IPS DF 4.7 (cell line): ENCODE results near the gene ATP6V1E1.

Source experiments
- DNase-seq: peaks from one replicate; pipeline ENCODE4 v3.0.0-alpha.2; 2013; ENCODE audit warnings: low spot score; ENCODE audit errors: extremely low read depth

Gene ATP6V1E1

DNA sequence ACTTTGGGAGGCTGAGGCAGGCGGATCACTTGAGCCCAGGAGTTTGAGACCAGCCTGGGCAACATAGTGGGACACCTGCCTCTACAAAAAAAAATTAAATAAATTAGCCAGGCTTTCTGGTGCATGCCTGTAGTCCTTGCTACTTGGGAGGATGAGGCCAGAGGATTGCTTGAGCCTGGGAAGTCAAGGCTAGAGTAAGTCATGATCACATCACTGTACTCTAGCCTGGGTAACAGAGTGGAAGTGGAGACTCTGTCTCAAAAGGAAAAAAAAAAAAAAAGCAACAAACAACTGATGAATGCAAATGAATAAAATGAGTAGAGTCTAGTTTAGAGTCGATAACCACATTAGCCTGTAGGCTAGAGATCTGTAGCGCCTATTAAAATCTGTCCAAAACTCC lies 6.1 kb upstream of the ATP6V1E1 start:
- no peak for DNase-seq

GRCh38 chr22:17633998-17634323 lies 5.4 kb upstream of the ATP6V1E1 start:
- no peak for DNase-seq

DNA sequence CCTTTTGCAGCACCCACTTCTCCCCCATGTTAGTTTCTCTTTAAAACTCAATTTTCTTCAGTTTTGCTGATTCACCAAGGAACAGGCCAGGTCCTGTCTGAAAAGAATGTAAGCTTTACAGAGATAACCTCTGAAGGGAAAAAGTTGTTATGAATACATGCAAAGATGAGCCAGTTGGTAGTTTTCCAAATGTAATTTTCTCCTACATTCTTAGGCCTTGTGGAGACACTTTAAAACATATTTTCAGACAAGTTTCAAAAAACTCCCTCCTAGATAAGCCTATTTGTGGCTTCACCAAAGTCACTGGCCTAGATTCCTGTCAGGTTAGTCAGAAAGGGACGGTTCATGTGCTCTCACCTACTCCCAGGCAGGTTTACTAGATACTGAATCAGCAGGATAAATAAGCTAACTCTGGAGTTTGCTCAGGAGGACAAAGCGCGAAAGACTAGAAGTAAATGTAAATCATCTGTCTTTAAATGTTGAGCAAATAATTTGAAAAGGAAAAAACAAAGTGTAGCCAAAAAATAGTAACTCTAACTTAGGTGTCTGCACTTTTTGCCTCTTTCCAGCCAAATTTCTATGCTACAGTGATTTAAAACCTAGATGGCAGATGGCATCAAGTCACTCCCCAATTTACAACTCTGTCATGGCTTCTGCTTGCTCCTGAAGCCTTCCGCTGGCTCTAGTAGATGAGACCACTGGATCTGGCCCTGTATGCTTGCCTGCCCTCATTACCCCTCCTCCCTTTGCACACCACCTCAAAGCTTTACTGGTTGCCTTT lies 4.9 kb upstream of the ATP6V1E1 start:
- DNase-seq = no peak

- DNase-seq = no peak
Observed at GRCh38 chr22:17631076-17631565, 2.6 kb upstream of the ATP6V1E1 start.

GRCh38 chr22:17629641-17630040 lies 1.1 kb upstream of the ATP6V1E1 start:
- DNase-seq = no peak

DNA sequence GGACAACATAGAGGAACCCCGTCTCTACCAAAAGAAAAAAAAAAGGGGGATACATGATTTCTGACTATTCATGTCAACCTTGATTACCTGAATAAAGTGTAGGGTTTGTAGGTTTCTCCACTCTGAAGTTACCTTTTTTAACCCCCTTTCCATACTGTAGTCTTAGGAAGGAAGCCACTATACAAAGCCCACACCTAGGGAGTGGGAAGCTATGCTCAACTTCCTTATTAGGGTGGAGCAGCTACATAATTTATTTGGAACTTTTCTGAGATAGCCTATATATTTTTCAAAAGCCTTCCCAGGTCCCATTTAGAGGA lies 582 bp upstream of the ATP6V1E1 start:
- no peak for DNase-seq

DNA sequence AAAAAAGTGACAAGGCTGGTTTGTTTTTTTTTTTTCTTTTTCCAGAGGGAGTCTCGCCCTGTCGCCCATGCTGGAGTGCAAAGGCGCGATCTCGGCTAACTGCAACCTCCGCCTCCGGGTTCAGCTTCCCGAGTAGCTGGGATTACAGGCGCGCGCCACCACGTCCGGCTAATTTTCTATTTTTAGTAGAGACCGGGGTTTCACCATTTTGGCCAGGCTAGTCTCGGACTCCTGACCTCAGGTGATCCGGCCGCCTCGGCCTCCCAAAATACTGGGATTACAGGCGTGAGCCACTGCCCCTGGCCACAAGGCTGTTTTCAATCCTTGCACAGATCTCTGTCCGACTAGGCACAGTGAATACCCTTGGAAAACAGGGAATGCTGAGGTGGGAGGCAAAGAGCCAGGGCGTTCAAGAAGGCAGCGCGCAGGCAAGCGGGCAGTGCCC lies 566 bp downstream of the ATP6V1E1 start:
- DNase-seq = no peak

- no peak for DNase-seq
Observed at GRCh38 chr22:17613280-17613679, 15.3 kb downstream of the ATP6V1E1 start.

- DNase-seq = no peak
Observed at GRCh38 chr22:17612057-17612456, 16.5 kb downstream of the ATP6V1E1 start.

- no peak for DNase-seq
Observed at GRCh38 chr22:17607891-17608521, 20.5 kb downstream of the ATP6V1E1 start.

GRCh38 chr22:17606496-17606895 lies 22.1 kb downstream of the ATP6V1E1 start:
- DNase-seq = no peak

DNA sequence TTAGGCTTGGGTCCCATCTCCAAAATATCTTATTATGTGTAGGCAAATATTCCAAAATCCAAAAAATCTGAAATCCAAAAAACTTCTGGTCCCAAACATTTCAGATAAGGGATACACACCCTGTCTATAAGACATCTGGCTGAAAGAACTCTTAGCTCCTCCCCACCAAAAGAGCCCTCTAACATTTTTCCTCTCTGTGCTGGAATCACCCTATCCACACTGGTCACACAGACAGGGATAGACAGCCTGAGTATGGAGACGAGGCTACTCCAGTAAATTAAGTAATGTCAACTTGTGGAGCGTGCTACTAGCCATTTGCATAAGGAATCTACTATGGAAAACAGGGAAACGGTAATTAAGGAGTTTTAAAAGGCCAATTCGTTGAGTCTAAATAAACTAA lies 24.9 kb downstream of the ATP6V1E1 start:
- no peak for DNase-seq

GRCh38 chr22:17601031-17601430 lies 27.5 kb downstream of the ATP6V1E1 start:
- DNase-seq = no peak

DNA sequence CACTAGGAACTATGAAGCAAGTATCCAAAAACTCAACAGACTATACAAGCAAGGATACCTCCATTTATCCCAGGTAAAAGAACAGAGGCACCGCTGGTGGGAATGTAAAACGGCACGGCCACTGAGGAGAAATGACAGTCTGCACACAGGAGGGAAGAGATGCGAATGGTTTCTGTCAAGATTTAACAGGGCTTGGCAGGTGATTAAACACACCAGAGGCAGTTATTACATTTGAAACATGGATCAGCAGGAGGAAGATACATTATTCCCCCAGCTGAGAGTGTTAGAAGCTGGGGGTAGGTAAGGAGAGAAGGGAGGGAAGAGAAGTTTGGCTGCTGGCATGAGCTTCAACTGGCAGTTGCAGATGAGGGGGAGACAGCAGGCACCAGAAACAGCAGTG lies 30.2 kb downstream of the ATP6V1E1 start:
- DNase-seq = no peak

- no peak for DNase-seq
Observed at GRCh38 chr22:17597217-17597616, 31.3 kb downstream of the ATP6V1E1 start.

DNA sequence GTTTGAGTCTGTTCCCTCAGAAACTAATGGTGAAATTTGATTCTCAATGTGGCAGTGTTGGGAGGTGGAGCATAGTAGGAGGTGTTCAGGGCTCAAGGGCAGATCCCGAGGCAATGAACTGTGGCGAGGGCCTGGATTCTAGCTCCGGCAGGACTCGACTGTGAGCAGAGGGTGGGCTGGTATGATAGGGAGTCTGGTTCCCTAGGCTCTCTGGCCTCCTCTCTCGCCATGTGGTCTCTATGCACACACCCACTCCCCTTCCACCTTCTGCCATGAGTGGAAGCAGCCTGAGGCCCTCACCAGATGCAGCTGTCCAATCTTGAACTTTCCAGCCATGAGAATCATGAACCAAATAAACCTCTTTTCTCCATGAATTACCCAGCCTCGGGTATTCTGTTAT lies 32.3 kb downstream of the ATP6V1E1 start:
- no peak for DNase-seq

DNA sequence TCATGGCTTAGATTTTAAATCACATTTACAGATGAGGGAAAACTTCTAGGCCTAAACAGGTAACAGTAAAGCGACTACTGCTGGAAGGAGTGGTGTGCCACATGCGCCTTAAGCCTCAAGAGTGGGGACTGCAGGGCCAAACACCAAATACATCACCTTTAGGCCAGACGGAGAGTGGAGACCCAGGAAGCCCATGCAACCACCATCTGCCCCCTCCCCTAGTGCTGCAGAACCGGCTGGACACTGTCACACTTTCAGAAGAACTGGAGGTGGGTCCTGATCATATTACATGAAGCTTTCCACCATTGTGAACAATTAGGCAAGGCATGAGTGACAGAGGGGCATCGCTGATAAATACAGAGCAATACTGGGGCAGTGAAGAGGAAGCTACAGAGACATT lies 36.3 kb downstream of the ATP6V1E1 start:
- no peak for DNase-seq

DNA sequence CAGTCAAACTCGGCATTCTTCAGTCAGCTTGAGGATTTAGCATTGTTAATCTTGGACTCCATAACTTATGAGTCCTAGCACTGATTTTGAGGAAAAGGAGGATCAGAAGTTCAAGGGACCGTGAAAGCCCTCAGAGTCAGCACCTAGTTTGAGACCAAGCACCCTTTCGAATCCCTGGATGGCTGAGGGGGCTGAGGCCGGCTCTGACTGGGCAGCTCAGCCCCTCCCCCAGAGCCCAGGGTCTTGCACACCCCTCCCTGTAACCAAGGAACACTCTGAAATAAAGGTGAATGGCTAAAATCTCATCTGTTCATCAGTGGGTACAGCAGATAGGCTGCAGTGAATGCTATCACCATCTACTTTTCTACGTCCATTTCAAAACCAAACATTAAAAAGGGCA lies 38.0 kb downstream of the ATP6V1E1 start:
- DNase-seq = no peak

DNA sequence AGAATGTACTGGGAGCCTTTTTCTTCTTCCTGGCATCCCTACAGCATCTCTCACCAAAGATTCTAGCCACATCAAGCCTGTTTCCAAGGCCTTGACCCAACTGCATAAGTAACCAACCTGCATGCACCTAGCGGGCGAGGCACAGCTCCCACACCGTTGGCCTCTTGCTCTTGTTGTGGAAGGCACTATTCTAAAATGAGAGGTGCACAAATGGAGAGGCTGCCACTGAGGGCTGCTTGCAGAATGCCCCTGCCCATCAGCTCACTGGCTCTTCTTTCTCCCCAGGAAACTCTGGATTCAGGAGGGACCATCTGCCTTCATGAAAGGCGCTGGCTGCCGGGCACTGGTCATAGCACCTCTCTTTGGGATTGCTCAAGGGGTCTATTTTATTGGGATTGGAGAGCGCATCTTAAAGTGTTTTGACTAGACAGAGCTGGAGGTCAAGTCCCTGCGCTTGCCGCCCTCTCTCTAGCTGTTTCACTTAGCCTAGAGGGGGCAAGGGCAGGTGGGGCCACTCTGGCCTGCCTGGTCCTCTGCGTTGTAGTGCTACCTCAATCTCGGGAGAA lies 38.7 kb downstream of the ATP6V1E1 start:
- DNase-seq = no peak

DNA sequence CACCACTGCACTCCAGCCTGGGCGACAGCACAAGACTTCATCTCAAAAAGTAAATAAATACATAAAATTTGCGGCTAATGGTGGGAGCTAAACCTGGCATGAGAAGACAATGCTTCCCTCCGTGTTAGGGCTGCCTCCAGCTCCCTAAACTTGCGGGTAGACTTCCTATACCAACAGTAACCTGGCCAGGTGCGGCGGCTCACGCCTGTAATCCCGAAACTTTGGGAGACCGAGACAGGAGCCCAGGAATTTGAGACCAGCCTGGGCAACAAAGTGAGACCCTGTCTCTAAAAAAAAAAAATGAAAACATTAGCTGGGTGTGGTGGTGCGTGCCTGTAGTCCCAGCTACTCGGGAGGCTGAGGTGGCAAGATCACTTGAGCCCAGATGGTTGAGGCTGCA lies 39.9 kb downstream of the ATP6V1E1 start:
- DNase-seq = no peak

- DNase-seq = no peak
Observed at GRCh38 chr22:17587629-17588028, 40.9 kb downstream of the ATP6V1E1 start.

- DNase-seq = no peak
Observed at GRCh38 chr22:17586831-17587440, 41.6 kb downstream of the ATP6V1E1 start.
